NCI-H748 (cell line): ENCODE data around the gene PSEN1.

Experiments used
- DNase-seq: peaks from one replicate; lab custom pipeline; 2025; ENCODE audit not compliant: unreplicated experiment; lab: John Stamatoyannopoulos, UW

PSEN1 gene

GRCh38 chr14:73251516-73252215 is 115.4 kb downstream of the PSEN1 start:
- no peak for DNase-seq

- no peak for DNase-seq
Observed at GRCh38 chr14:73252491-73253322, 116.4 kb downstream of the PSEN1 start.

GRCh38 chr14:73253323-73253610 is 117.0 kb downstream of the PSEN1 start:
- DNase-seq = no peak

GRCh38 chr14:73253721-73254120 is 117.4 kb downstream of the PSEN1 start:
- DNase-seq = no peak

- no peak for DNase-seq
Observed at GRCh38 chr14:73254247-73255004, 118.1 kb downstream of the PSEN1 start.

- no peak for DNase-seq
Observed at GRCh38 chr14:73255005-73255400, 118.7 kb downstream of the PSEN1 start.

GRCh38 chr14:73255693-73256225 is 119.5 kb downstream of the PSEN1 start:
- no peak for DNase-seq

- DNase-seq = no peak
Observed at GRCh38 chr14:73258076-73258475, 121.8 kb downstream of the PSEN1 start.

GRCh38 chr14:73258845-73259611 is 122.7 kb downstream of the PSEN1 start:
- DNase-seq = no peak

- no peak for DNase-seq
Observed at GRCh38 chr14:73259837-73260236, 123.5 kb downstream of the PSEN1 start.

- no peak for DNase-seq
Observed at GRCh38 chr14:73260574-73260973, 124.3 kb downstream of the PSEN1 start.

- no peak for DNase-seq
Observed at GRCh38 chr14:73261075-73261474, 124.8 kb downstream of the PSEN1 start.

GRCh38 chr14:73261520-73262426 is 125.5 kb downstream of the PSEN1 start:
- DNase-seq = no peak

- no peak for DNase-seq
Observed at GRCh38 chr14:73262427-73263183, 126.3 kb downstream of the PSEN1 start.

GRCh38 chr14:73263606-73264005 is 127.3 kb downstream of the PSEN1 start:
- no peak for DNase-seq

GRCh38 chr14:73264080-73264884 is 128.0 kb downstream of the PSEN1 start:
- no peak for DNase-seq

- no peak for DNase-seq
Observed at GRCh38 chr14:73264885-73265720, 128.8 kb downstream of the PSEN1 start.

- no peak for DNase-seq
Observed at GRCh38 chr14:73265721-73266046, 129.4 kb downstream of the PSEN1 start.
